Activated CD4-positive, alpha-beta T cell treated with anti-CD3 and anti-CD28 coated beads, Interleukin-2, amount 10 ng/mL, durations not matched to agents 24 days and 14 days (primary cell): ENCODE results near the gene ARHGAP6. TPM values are rescaled to one million over a fixed set of nuclear protein-coding genes. Genes with fewer than 3 reads are reported as not detected.

Source experiments
- DNase-seq: peaks from one replicate; pipeline ENCODE4 v3.0.0; 2022
- H3K27ac Mint-ChIP-seq: one replicate; pipeline ENCODE4 v1.8.0; 2022; ENCODE audit warnings: mild to moderate bottlenecking, mixed read lengths
- H3K27me3 Mint-ChIP-seq: one replicate; pipeline ENCODE4 v1.8.0; 2022; ENCODE audit warnings: mixed read lengths
- H3K36me3 Mint-ChIP-seq: one replicate; pipeline ENCODE4 v1.8.0; 2022; ENCODE audit warnings: low read depth, mild to moderate bottlenecking, mixed read lengths
- H3K4me1 Mint-ChIP-seq: one replicate; pipeline ENCODE4 v1.8.0; 2021; ENCODE audit warnings: mixed read lengths
- H3K4me3 Mint-ChIP-seq: one replicate; pipeline ENCODE4 v1.8.0; 2022; ENCODE audit warnings: mild to moderate bottlenecking, moderate library complexity, mixed read lengths
- H3K9me3 Mint-ChIP-seq: one replicate; pipeline ENCODE4 v1.8.0; 2021; ENCODE audit warnings: mixed read lengths
- intact Hi-C: fragments of 100-400 bp; cut with micrococcal nuclease; formaldehyde crosslinking; loops from one replicate; pipeline ENCODE4 v1.15.1; 2023
- total RNA-seq: library from RNA; stranded (reverse); gene quantifications from 2 replicates; pipeline ENCODE4 v1.2.3, GENCODE V29; 2022

ARHGAP6 gene, protein sequence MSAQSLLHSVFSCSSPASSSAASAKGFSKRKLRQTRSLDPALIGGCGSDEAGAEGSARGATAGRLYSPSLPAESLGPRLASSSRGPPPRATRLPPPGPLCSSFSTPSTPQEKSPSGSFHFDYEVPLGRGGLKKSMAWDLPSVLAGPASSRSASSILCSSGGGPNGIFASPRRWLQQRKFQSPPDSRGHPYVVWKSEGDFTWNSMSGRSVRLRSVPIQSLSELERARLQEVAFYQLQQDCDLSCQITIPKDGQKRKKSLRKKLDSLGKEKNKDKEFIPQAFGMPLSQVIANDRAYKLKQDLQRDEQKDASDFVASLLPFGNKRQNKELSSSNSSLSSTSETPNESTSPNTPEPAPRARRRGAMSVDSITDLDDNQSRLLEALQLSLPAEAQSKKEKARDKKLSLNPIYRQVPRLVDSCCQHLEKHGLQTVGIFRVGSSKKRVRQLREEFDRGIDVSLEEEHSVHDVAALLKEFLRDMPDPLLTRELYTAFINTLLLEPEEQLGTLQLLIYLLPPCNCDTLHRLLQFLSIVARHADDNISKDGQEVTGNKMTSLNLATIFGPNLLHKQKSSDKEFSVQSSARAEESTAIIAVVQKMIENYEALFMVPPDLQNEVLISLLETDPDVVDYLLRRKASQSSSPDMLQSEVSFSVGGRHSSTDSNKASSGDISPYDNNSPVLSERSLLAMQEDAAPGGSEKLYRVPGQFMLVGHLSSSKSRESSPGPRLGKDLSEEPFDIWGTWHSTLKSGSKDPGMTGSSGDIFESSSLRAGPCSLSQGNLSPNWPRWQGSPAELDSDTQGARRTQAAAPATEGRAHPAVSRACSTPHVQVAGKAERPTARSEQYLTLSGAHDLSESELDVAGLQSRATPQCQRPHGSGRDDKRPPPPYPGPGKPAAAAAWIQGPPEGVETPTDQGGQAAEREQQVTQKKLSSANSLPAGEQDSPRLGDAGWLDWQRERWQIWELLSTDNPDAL (N-terminal part only)
- total RNA-seq, result not detected in 2 replicates

DNA sequence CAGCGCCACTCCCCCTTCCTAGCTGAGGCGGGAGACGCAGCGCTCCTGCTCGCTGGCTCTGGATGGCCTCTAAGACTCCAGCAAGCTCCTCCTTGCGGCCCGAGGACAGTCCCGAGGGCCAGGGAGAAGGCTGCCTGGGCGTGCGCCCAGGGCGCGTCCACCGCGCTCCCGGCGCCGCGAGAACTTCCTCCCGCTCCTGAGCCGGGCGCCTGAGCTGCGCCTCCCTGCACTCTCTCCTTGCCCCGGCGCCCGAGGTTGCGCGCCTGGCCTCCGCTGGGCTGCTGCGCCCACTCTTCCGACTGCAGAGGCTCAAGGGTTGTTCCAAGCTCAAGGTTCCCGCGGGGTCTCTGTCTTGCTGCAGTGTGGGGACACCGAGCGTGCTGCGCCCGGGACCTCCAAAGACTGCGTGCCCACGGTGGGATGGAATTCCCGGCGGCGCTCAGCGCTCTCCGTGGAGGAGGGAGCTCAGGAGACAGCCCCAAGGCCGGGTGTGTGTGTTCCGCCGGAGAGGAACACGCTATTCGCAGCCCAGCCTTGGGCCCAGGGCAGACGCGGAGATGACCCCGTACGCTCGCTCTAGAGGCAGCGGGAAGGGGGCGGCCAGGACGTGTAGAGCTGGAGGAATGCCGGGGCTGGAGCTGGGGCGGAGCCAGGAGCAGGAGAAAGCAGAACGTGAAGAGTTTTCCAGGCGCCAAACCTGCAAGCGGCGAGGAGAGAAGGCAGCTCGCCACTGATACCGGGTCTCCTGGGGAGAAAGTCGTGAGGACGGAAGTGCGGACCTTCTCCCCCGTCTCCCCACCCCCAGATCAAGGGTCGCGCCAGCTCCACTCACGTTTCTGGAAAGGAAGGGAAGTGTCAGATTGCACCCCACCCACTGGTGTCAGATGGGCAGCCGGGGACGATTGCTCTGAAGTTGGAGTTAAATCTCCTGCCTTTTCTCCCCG, at the start of gene ARHGAP6:
TSS of gene ARHGAP6 (minus strand) at position 753 of the 944 bp plus-strand sequence. CDS start 1,092 bp downstream, outside the sequence.
- H3K9me3 Mint-ChIP-seq, result no peaks in the 10 kb centered on the region
- H3K27me3 Mint-ChIP-seq, result peaks cover 51% of the 10 kb centered on the region
- H3K4me3 Mint-ChIP-seq, result no peak within 1 kb of the TSS
- intact Hi-C loops, result no loop called here
- H3K4me1 Mint-ChIP-seq, result no peaks in the 10 kb centered on the region
- no peaks in the 10 kb centered on the region for H3K36me3 Mint-ChIP-seq
- no peak for DNase-seq
- H3K27ac Mint-ChIP-seq, result no peak within 1 kb of the TSS

DNA sequence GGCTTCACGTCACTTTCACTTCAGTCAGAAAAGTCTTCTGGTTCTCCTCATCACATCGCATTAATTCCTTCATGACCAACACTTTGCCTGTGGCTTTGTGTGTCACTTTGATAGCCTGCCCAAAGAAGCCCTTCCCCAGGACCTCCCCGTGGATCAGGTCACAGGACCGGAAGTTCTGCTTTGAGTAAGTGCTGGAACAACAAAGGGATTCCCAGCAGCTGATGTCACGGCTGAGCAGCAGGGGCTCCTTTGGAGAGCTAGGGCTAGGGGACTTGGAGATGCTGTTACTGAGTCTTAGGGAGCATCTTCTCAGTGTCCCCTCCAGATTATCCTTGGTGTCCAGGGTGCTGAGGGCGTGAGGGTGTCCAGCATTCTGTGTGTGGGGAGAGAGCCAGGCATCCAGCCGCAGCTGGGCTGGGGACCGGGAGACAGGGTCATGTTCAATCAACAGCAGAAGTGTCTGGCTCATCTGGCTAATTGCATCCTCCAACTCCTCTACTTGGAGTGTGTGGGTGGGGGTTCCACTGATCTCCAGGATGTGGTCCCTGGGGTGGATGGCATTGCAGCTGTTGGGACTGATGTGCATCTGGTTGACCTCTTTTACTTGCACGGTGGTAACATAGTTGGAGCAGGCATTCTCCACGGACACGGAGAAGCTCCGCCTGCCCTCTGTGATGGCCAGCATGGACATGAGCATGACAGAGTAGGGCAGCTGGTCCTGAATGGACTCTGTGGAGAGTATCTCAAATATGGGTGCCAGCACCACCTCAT, 39.2 kb upstream of the ARHGAP6 start:
- H3K27ac Mint-ChIP-seq, result no peak overlapping the region
- no peaks in the 10 kb centered on the region for H3K36me3 Mint-ChIP-seq
- H3K4me1 Mint-ChIP-seq, result no peaks in the 10 kb centered on the region
- no peak for DNase-seq
- H3K27me3 Mint-ChIP-seq, result no peaks in the 10 kb centered on the region
- intact Hi-C loops, result no loop called here
- no peak overlapping the region for H3K4me3 Mint-ChIP-seq
- no peaks in the 10 kb centered on the region for H3K9me3 Mint-ChIP-seq

DNA sequence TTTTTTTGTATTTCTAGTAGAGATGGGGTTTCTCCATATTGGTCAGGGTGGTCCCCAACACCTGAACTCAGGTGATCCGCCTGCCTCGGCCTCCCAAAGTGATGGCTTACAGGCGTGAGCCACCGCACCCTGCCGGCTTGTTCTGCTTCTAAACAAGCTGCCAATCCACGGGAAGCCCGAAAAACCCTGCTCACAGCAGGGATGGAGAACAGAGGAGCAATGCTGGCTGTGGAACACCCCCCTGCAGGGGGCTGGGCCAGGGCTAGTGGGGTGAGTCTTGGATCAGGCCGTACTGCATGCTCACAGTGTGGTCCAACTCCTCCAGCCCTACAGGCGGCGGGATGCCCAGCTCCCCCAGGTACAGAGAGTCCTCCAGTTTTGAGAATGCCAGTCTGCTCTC, 38.1 kb upstream of the ARHGAP6 start:
- H3K4me3 Mint-ChIP-seq, result no peak overlapping the region
- no peaks in the 10 kb centered on the region for H3K36me3 Mint-ChIP-seq
- intact Hi-C loops, result no loop called here
- DNase-seq, result no peak
- no peaks in the 10 kb centered on the region for H3K4me1 Mint-ChIP-seq
- H3K27me3 Mint-ChIP-seq, result no peaks in the 10 kb centered on the region
- no peaks in the 10 kb centered on the region for H3K9me3 Mint-ChIP-seq
- no peak overlapping the region for H3K27ac Mint-ChIP-seq

DNA sequence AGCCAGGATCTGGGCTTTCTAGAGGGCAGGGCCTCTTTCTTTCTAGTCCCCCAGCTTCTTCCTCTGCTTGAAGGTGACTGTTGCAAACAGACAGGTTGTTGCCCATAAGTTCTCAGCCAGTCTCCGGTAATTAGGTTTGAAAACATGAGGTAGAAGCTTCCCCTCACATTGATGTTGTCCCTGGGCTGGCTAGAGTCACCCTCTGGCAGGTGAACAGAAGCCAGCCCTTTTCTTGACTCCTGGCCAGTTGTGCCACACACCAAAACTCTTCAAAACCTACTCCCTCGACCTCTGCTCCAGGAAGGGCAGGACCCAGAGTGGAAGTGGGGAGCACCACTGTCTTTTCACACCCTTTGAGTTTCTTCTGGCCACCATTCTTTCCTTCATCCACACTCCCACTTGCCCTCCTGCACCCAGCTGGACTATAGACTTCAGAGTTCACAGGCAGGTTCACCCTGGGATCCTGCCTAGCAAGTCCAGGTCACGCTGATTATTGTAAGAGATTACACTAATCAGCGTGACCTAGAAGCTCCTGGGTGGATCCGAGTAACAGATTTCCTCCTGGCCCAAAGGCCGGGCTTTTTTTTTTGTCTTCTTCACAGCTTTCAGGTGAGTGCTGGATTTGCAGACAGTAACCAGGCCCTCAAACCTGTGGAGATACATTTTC, 37.4 kb upstream of the ARHGAP6 start:
- H3K36me3 Mint-ChIP-seq, result no peaks in the 10 kb centered on the region
- H3K4me1 Mint-ChIP-seq, result no peaks in the 10 kb centered on the region
- DNase-seq, result no peak
- H3K4me3 Mint-ChIP-seq, result no peak overlapping the region
- no peak overlapping the region for H3K27ac Mint-ChIP-seq
- H3K27me3 Mint-ChIP-seq, result no peaks in the 10 kb centered on the region
- intact Hi-C loops, result no loop called here
- no peaks in the 10 kb centered on the region for H3K9me3 Mint-ChIP-seq

DNA sequence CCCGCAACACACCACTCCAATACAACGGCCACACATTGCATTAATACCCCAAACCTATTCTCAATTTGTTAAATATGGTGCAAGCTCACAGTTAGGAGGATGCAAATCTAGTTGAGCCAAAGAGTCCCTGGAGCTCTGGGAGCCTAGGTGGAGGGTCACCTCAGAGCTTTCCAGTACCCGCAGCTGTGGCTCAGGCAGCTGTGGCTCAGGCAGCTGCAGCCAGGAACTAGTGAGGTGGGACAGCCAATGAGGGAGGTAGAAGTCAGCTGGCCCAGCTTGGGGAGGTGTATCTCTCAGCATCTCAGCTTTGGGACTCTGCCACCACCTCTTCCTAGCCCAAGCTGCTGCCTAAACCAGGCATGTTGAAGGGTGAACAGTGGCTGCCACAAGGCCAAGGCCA, 36.7 kb upstream of the ARHGAP6 start:
- DNase-seq, result no peak
- Mint-ChIP-seq H3K4me1 (no peaks in the 10 kb centered on the region), H3K27me3 (no peaks in the 10 kb centered on the region), H3K4me3 (no peak overlapping the region), H3K9me3 (no peaks in the 10 kb centered on the region), H3K36me3 (no peaks in the 10 kb centered on the region), H3K27ac (no peak overlapping the region)
- intact Hi-C loops, result no loop called here

DNA sequence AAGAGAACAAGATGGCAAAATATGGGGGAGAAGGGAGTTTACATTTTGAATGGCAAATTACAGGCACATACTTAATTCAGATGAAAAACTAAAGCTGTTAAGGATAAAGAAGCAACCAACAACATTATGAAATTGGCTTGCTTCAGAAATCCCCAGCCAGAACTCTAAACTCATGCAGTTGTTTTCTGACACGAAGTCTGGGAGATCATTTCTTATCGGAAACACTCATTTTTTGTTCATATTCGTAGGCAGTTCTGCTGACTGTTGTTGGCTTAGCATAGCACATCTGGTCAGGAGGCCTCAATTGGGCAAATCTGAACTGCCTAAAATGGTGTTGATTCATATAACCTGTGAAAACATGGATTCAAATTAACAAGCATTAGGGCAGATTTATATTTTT, 33.0 kb upstream of the ARHGAP6 start:
- H3K4me3 Mint-ChIP-seq, result no peak overlapping the region
- H3K27me3 Mint-ChIP-seq, result no peaks in the 10 kb centered on the region
- H3K4me1 Mint-ChIP-seq, result no peaks in the 10 kb centered on the region
- intact Hi-C loops, result no loop called here
- H3K9me3 Mint-ChIP-seq, result no peaks in the 10 kb centered on the region
- no peak overlapping the region for H3K27ac Mint-ChIP-seq
- no peak for DNase-seq
- H3K36me3 Mint-ChIP-seq, result no peaks in the 10 kb centered on the region

DNA sequence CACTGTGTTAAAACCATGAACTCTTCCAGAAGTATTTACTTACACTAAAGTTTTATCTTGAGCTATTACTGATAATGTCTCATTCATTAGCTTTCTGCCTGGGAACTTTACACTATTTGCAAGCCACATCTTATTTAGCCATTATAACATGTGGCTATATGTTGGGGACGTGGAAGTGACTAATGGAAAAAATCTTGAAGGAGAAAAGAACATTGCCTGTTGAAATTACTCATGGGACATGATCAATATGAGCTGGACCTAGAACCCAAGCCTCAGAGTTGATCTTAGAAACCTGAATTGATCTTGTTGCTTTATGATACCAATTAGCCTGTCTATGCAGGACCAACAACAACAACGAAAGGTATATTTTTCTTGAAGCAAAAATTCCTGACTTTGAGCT, 22.5 kb upstream of the ARHGAP6 start:
- Mint-ChIP-seq H3K4me1 (no peaks in the 10 kb centered on the region), H3K27me3 (peaks cover 2% of the 10 kb centered on the region), H3K27ac (no peak overlapping the region), H3K4me3 (no peak overlapping the region), H3K36me3 (no peaks in the 10 kb centered on the region), H3K9me3 (no peaks in the 10 kb centered on the region)
- intact Hi-C loops, result no loop called here
- no peak for DNase-seq

DNA sequence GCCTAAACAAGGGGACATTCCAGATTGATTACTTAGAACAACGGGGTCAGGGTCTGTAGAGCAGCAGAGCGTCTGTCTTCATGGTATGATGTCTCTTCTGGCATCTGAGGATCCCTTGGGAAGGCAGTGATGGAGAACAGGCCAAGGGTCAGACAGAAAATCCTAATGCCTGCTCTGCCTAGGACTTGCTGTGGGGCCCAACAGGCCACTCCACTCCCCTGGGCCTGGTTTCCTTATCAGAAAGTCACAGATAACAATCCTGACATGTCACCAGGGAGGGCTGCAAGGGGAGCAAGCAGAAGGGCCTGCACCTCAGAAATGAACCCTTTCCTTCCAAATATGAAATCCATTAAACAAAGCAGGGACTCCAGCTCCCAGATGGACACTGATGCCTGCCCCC, 21.4 kb upstream of the ARHGAP6 start:
- peaks cover 2% of the 10 kb centered on the region for H3K27me3 Mint-ChIP-seq
- no peak overlapping the region for H3K27ac Mint-ChIP-seq
- H3K4me3 Mint-ChIP-seq, result no peak overlapping the region
- H3K4me1 Mint-ChIP-seq, result no peaks in the 10 kb centered on the region
- intact Hi-C loops, result no loop called here
- no peak for DNase-seq
- H3K36me3 Mint-ChIP-seq, result no peaks in the 10 kb centered on the region
- no peaks in the 10 kb centered on the region for H3K9me3 Mint-ChIP-seq

DNA sequence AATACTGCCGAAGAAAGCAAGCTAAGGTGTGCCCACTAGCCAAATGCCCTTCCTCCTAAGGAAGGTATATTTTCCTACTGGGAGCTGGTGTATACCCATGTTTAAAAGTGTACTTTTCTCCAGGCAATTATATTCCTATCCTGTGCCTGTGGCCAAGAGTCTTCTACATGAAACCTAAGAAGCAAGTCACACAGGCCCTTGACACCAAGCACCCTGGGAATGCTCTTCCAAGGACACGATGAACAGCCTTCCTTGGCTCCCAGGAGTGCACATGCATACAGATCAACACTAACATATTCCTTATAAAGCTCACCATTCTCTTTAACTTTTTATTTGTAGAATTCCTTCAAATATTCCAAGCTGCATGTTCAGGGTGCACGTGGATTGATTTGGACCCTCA, 17.3 kb upstream of the ARHGAP6 start:
- H3K27me3 Mint-ChIP-seq, result no peaks in the 10 kb centered on the region
- H3K4me3 Mint-ChIP-seq, result no peak overlapping the region
- H3K9me3 Mint-ChIP-seq, result no peaks in the 10 kb centered on the region
- H3K36me3 Mint-ChIP-seq, result no peaks in the 10 kb centered on the region
- DNase-seq, result no peak
- H3K4me1 Mint-ChIP-seq, result no peaks in the 10 kb centered on the region
- intact Hi-C loops, result no loop called here
- H3K27ac Mint-ChIP-seq, result no peak overlapping the region

DNA sequence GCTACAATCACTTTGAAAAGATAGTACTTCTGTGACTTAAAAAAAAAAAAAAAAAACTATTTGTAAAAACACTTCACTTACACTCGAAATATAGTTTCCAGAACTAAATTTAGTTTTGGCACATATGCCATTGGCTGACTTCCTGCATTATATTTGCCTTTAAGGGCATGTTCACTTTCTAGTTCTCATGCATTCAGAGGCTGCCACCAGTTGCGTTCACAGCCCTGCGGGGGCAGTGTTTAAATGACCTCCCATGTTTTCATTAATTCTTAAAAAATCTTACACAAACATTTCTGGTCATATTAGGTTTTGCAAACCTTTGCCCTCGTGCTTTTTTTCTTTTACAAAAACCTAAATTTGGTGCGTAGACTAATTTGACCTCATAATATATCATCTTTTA, 12.4 kb upstream of the ARHGAP6 start:
- Mint-ChIP-seq H3K27ac (no peak overlapping the region), H3K27me3 (peaks cover 3% of the 10 kb centered on the region), H3K4me1 (no peaks in the 10 kb centered on the region), H3K9me3 (no peaks in the 10 kb centered on the region), H3K4me3 (no peak overlapping the region), H3K36me3 (no peaks in the 10 kb centered on the region)
- DNase-seq, result no peak
- intact Hi-C loops, result no loop called here

DNA sequence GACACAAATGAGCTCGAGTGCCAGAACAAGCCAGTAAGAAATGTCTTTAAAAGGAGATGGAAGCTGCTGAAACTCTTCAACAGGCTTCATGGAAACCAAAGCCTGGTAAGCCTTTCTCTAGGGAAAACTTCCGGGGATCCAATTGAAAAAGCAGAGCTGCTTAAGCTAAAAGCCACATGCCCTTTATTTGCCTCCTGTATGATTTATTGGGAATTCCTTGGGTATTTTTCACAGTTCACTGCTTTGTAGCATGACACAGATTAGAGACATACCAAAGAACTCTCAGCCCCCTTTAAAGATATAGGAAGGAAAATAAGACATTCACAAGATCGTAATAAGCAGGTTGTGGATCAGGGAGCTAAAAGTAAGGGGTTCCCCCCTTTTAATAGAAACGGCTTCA, 6.5 kb upstream of the ARHGAP6 start:
- H3K27me3 Mint-ChIP-seq, result peaks cover 22% of the 10 kb centered on the region
- intact Hi-C loops, result no loop called here
- no peak overlapping the region for H3K4me3 Mint-ChIP-seq
- H3K36me3 Mint-ChIP-seq, result no peaks in the 10 kb centered on the region
- no peak overlapping the region for H3K27ac Mint-ChIP-seq
- no peaks in the 10 kb centered on the region for H3K4me1 Mint-ChIP-seq
- H3K9me3 Mint-ChIP-seq, result no peaks in the 10 kb centered on the region
- no peak for DNase-seq

DNA sequence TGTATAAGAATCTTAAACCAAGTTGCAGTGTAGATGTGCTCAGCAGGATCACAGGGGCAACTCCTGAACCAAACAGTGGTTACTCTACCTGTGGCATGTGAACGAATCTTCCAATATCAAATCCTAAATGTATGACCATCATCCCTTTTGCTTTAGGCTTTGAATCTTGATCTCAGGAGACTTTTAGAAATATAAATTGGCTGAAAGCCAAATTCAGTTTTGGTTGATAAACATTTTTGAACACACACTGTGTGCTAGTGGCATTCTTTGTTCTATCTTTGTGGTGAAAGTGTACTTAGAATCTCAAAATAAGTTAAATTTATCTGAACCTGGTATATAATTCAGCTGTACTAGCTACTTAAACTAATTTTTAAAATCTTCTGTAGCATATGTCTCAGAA, 4.6 kb upstream of the ARHGAP6 start:
- H3K27ac Mint-ChIP-seq, result no peak overlapping the region

More for the DNA sequence above, 4.6 kb upstream of the ARHGAP6 start:
- no peak overlapping the region for H3K4me3 Mint-ChIP-seq
- no peaks in the 10 kb centered on the region for H3K36me3 Mint-ChIP-seq
- H3K9me3 Mint-ChIP-seq, result no peaks in the 10 kb centered on the region
- intact Hi-C loops, result no loop called here
- peaks cover 38% of the 10 kb centered on the region for H3K27me3 Mint-ChIP-seq
- H3K4me1 Mint-ChIP-seq, result no peaks in the 10 kb centered on the region
- DNase-seq, result no peak
